ENCODE results near the gene PEAK1. TPM values are rescaled to one million over a fixed set of nuclear protein-coding genes. Genes with fewer than 3 reads are reported as not detected.

Gene PEAK1
- total RNA-seq, 2 donors from 2014 or later = 25.4 to 38.4 TPM

DNA sequence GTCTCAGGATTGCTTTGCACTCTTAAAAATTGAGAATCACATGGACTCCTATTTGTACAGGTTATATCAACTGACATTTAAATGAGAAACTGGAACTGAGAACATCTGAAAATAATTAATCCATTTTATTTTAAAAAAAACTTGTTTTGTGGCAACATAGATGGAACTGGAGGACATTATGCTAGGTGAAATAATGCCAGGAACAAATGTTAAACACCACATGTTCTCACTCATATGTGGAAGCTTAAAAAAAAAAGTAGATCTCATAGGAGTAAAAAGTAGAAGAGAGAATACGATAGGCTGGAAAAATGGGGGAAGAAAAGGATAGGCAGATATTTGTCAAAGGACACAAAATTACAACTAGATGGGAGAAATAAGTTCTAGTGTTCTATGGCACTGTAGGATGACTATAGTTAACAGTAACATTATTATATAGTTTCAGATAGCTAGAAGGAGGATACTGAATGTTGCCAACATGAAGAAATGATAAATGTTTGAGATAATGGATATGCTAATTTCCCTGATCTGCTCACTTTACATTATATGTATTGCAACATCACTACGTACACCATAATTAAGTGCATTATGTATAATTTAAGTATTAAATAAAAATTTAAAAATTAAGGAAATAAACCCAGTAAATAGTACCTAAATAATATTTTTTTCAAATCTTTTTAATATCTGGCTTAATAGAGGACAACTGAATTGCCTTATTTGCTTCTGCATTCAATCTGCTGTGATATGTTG, 248.5 kb downstream of the PEAK1 start:
- H3K9me3 Mint-ChIP-seq = no peaks in the 10 kb centered on the region
- Histone ChIP-seq H3K4me3 (ENCODE audit: low read length) (no peak overlapping the region), H3K27ac (ENCODE audit: low read depth, low read length) (no peak overlapping the region), H3K36me3 (ENCODE audit: control insufficient read depth, insufficient read depth, low read length) (no peaks in the 10 kb centered on the region), H3K9ac (ENCODE audit: extremely low read depth, low read length, poor library complexity, severe bottlenecking) (no peak overlapping the region), H3K27me3 (ENCODE audit: control insufficient read depth, insufficient read depth, low read length, poor library complexity, severe bottlenecking) (no peaks in the 10 kb centered on the region), H3K9me3 (ENCODE audit: control insufficient read depth, low read length) (no peaks in the 10 kb centered on the region), H3K4me1 (ENCODE audit: control insufficient read depth, insufficient read depth, low read length) (no peaks in the 10 kb centered on the region)
- no peaks in the 10 kb centered on the region for H3K36me3 Mint-ChIP-seq (ENCODE audit: low read depth)
- WGBS, 2 experiments (ENCODE audit: insufficient coverage in 1 of 2, insufficient read length in 1 of 2) = 86 to 88% methylated on average over 1 of the region's 2 CpGs
- peaks cover 4% of the 10 kb centered on the region for H3K4me1 Mint-ChIP-seq
- no peaks in the 10 kb centered on the region for H3K27me3 Mint-ChIP-seq (ENCODE audit: insufficient read depth)
- DNase-seq = no peak
- no peak overlapping the region for H3K27ac Mint-ChIP-seq
- H3K4me3 Mint-ChIP-seq = no peak overlapping the region
- TF ChIP-seq, protein P1, sequence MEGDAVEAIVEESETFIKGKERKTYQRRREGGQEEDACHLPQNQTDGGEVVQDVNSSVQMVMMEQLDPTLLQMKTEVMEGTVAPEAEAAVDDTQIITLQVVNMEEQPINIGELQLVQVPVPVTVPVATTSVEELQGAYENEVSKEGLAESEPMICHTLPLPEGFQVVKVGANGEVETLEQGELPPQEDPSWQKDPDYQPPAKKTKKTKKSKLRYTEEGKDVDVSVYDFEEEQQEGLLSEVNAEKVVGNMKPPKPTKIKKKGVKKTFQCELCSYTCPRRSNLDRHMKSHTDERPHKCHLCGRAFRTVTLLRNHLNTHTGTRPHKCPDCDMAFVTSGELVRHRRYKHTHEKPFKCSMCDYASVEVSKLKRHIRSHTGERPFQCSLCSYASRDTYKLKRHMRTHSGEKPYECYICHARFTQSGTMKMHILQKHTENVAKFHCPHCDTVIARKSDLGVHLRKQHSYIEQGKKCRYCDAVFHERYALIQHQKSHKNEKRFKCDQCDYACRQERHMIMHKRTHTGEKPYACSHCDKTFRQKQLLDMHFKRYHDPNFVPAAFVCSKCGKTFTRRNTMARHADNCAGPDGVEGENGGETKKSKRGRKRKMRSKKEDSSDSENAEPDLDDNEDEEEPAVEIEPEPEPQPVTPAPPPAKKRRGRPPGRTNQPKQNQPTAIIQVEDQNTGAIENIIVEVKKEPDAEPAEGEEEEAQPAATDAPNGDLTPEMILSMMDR (conservative IDR thresholded peaks at IDR 0.05) = no peak

DNA sequence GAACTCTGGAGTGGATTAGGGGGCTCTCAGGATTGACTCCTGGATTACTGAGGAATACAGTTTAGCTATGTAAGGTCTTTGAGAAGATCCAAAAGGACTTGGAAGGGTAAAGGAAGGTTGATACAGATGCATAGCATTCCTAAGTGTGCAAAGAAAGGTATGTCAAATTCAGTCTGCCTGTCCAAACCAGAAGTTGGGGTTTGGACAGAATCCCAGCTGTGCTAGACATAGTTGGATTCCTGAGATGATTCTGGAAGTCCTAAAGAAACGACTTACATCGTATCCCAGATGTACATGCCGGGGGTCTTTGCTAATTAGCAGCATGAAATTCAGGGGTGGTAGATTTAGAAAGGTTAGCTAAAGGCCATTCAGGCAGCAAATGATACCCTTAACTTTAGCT, 251.3 kb downstream of the PEAK1 start:
- no peaks in the 10 kb centered on the region for H3K9me3 Mint-ChIP-seq
- no peak overlapping the region for H3K4me3 Mint-ChIP-seq
- H3K27me3 ChIP-seq (ENCODE audit: control insufficient read depth, insufficient read depth, low read length, poor library complexity, severe bottlenecking) = no peaks in the 10 kb centered on the region
- peaks cover 2% of the 10 kb centered on the region for H3K4me1 ChIP-seq (ENCODE audit: control insufficient read depth, insufficient read depth, low read length)
- H3K27ac ChIP-seq (ENCODE audit: low read depth, low read length) = no peak overlapping the region
- H3K36me3 Mint-ChIP-seq (ENCODE audit: low read depth) = no peaks in the 10 kb centered on the region
- H3K27ac Mint-ChIP-seq = no peak overlapping the region
- no peaks in the 10 kb centered on the region for H3K27me3 Mint-ChIP-seq (ENCODE audit: insufficient read depth)
- WGBS, 2 experiments (ENCODE audit: insufficient coverage in 1 of 2, insufficient read length in 1 of 2) = 90 to 95% methylated on average over 3 of the region's 3 CpGs
- H3K4me1 Mint-ChIP-seq = peaks cover 20% of the 10 kb centered on the region
- no peak overlapping the region for H3K9ac ChIP-seq (ENCODE audit: extremely low read depth, low read length, poor library complexity, severe bottlenecking)
- DNase-seq = no peak
- H3K9me3 ChIP-seq (ENCODE audit: control insufficient read depth, low read length) = no peaks in the 10 kb centered on the region
- H3K4me3 ChIP-seq (ENCODE audit: low read length) = no peak overlapping the region
- TF ChIP-seq, protein P1 (conservative IDR thresholded peaks at IDR 0.05) = no peak
- H3K36me3 ChIP-seq (ENCODE audit: control insufficient read depth, insufficient read depth, low read length) = no peaks in the 10 kb centered on the region

DNA sequence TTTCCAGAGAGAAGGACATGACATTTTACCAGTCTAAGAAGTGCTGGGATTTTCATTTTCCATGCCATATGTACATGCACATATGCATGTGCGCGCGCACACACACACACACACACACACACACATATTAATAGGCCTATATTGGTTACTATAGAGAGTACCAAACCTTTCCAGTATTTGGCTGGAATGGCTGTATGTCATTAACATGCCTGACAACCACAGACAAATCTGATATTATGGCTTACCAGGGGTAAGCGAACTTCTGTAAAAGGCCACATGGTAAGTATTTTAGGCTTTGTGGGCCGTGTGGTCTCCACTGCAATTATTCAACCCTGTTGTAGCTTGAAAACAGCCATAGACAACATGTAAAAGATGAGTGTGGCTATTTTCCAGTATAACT, 251.8 kb downstream of the PEAK1 start:
- Histone ChIP-seq H3K27ac (ENCODE audit: low read depth, low read length) (no peak overlapping the region), H3K36me3 (ENCODE audit: control insufficient read depth, insufficient read depth, low read length) (no peaks in the 10 kb centered on the region), H3K27me3 (ENCODE audit: control insufficient read depth, insufficient read depth, low read length, poor library complexity, severe bottlenecking) (no peaks in the 10 kb centered on the region), H3K9ac (ENCODE audit: extremely low read depth, low read length, poor library complexity, severe bottlenecking) (no peak overlapping the region), H3K4me3 (ENCODE audit: low read length) (no peak overlapping the region), H3K9me3 (ENCODE audit: control insufficient read depth, low read length) (no peaks in the 10 kb centered on the region), H3K4me1 (ENCODE audit: control insufficient read depth, insufficient read depth, low read length) (peaks cover 5% of the 10 kb centered on the region)
- WGBS, 2 experiments (ENCODE audit: insufficient coverage in 1 of 2, insufficient read length in 1 of 2) = 80 to 95% methylated on average over 2 to 3 of the region's 5 CpGs
- DNase-seq = no peak
- peaks cover 20% of the 10 kb centered on the region for H3K4me1 Mint-ChIP-seq
- H3K4me3 Mint-ChIP-seq = no peak overlapping the region
- no peaks in the 10 kb centered on the region for H3K27me3 Mint-ChIP-seq (ENCODE audit: insufficient read depth)
- no peak overlapping the region for H3K27ac Mint-ChIP-seq
- TF ChIP-seq, protein P1 (conservative IDR thresholded peaks at IDR 0.05) = no peak
- H3K9me3 Mint-ChIP-seq = no peaks in the 10 kb centered on the region
- H3K36me3 Mint-ChIP-seq (ENCODE audit: low read depth) = no peaks in the 10 kb centered on the region

All from endodermal cell (in vitro differentiated cells).